ENCODE data around the gene MARCHF2. TPM values are rescaled to one million over a fixed set of nuclear protein-coding genes. Genes with fewer than 3 reads are reported as not detected.
"Not testable (repeated sequence)": the region's sequence is repeated elsewhere in the genome, so short reads cannot be mapped to it uniquely, and the experiment has no call there.

MARCHF2 gene
- polyA plus RNA-seq, 6 donors from 2014 or later: 19.9 to 40.4 (median 31.3) TPM

DNA sequence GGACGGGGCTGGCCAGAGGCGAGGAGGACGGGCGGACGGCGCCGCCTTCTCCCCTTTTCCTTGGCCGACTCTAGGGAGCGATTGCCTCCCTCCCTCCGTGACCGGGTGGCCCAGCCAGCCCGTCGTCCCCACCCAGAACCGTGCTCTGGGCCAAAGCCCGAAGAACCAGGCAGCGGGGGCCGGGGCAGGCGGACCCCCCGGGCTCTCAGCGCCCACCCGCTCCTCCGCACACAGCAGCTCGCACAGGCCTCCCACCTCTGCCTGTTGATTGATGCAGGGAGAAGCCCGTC, 9.3 kb upstream of the MARCHF2 start:
- Mint-ChIP-seq H3K27ac (no peak overlapping the region), H3K4me1 (peaks cover 3 to 10% (median 9%) of the 10 kb centered on the region in 3 donors), H3K36me3 (peaks cover 0 to 8% of the 10 kb centered on the region in 2 donors), H3K27me3 (no peaks in the 10 kb centered on the region), H3K4me3 (no peak overlapping the region), H3K9me3 (no peaks in the 10 kb centered on the region)
- DNase-seq (no peak), ATAC-seq (ENCODE audit: low read depth in 2 of 2) (no peak)

DNA sequence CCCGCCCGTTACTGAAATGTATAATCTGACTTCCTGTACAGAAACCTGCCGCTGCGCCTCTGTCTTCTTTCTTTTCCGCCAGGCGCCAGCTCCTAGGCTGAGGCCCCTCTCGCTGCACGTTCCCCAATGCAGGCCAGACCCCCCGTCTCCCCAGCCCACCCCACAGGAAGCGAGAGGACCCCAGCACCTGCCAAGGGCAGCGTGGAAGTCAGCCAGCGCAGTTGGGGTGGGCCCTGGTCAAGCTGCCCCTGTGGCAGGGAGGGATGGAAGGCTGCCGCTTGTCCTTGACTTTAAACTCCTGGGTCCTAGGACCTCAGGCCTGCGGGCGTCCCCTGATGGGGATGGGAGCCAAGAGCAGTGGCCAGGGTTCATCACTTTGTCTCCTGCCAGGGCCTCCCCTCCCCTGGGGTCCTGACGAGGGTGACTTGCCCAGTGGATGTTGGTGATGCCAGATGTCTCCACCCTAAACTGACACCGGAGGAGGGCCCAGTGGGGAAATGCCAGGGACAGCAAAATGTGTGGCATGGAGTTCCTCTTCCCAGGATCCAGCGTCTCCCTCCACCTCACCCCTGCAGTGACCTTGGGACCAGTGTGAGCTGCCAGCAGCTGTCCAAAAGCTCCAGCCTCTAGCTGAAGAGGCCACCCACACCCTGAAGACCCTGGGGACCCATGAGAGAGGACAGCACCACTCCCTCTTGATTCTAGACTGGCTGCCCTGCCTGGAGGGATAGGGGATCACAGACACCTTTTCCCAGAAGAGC, 8.5 kb upstream of the MARCHF2 start:
- Mint-ChIP-seq H3K36me3 (peaks cover 0 to 8% of the 10 kb centered on the region in 2 donors), H3K27me3 (no peaks in the 10 kb centered on the region), H3K4me3 (no peak overlapping the region), H3K9me3 (no peaks in the 10 kb centered on the region), H3K4me1 (peaks cover 3 to 7% (median 4%) of the 10 kb centered on the region in 3 donors), H3K27ac (peak overlapping the region in 1 of 6 donors; percentile 79)
- ATAC-seq (ENCODE audit: low read depth in 2 of 2) (no peak), DNase-seq (no peak)

DNA sequence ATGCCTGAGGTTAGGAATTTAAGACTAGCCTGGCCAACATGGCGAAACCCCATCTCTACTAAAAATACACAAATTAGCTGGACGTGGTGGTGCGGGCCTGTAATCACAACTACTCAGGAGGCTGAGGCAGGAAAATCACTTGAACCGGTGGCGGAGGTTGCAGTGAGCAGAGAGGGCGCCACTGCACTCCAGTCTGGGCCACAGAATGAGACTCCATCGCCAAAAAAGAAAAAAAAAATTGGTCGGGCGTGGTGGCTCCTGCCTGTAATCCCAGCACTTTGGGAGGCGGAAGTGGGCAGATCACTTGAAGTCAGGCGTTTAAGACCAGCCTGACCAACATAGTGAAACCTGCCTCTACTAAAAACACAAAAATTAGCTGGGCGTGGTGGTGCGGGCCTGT, 2.4 kb upstream of the MARCHF2 start:
- H3K4me3 Mint-ChIP-seq; H3K9me3 Mint-ChIP-seq; H3K27me3 Mint-ChIP-seq; ATAC-seq (ENCODE audit: low read depth in 2 of 2); H3K36me3 Mint-ChIP-seq; DNase-seq; H3K27ac Mint-ChIP-seq: not testable (repeated sequence)
- H3K4me1 Mint-ChIP-seq: peaks cover 3 to 11% (median 5%) of the 10 kb centered on the region in 3 donors

DNA sequence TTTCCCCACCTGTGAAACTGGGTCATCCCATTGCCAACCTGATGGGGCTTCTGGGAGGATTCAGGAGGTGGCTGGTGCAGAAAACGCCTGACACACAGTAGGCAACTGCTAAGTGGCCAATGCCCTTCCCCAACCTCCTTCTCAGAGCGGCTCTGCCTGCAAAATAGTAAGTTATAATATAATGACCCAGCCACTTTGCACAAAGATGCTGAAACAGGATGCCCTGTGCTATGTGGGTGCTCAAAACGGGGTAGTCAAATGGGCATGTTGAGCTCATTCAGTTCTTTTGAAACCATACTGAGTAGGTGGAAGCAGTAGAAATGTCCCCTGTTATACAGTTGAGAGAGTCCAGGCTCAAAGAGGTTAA, 507 bp downstream of the MARCHF2 start:
- no peaks in the 10 kb centered on the region for H3K9me3 Mint-ChIP-seq

DNA sequence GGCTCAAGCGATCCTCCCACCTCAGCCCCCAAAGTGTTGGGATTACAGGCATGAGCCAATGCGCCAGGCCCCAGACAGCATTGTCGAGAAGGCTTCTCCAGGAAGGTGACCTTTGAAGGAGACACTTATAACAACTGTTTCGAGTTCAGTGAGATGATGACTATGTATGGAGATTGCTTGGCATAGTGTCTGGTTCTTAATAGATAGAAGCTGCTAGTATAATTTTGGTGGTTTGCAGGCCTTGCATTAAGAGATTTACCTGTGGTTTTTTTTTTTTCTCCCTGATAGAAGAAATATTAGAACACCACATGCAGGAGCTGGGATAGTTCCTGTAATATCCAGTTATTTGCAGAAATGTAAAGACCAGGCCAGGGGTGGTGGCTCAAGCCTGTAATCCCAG, 3.7 kb downstream of the MARCHF2 start:
- no peak for DNase-seq
- Mint-ChIP-seq H3K4me3 (peak overlapping the region in 1 of 8 donors; percentile 43), H3K27me3 (no peaks in the 10 kb centered on the region), H3K9me3 (no peaks in the 10 kb centered on the region), H3K4me1 (peaks cover 3 to 9% (median 5%) of the 10 kb centered on the region in 3 donors), H3K36me3 (no peaks in the 10 kb centered on the region), H3K27ac (no peak overlapping the region)
- ATAC-seq (ENCODE audit: low read depth in 2 of 2): no peak

More for the DNA sequence above, 507 bp downstream of the MARCHF2 start:
- peak overlapping the region in 1 of 6 donors; percentile 4 for H3K27ac Mint-ChIP-seq
- no peaks in the 10 kb centered on the region for H3K27me3 Mint-ChIP-seq
- H3K36me3 Mint-ChIP-seq: no peaks in the 10 kb centered on the region
- peaks cover 3 to 9% (median 5%) of the 10 kb centered on the region in 3 donors for H3K4me1 Mint-ChIP-seq
- peak overlapping the region; percentile 58 to 82 (median 74) for H3K4me3 Mint-ChIP-seq
- DNase-seq (no peak), ATAC-seq (ENCODE audit: low read depth in 2 of 2) (no peak)

DNA sequence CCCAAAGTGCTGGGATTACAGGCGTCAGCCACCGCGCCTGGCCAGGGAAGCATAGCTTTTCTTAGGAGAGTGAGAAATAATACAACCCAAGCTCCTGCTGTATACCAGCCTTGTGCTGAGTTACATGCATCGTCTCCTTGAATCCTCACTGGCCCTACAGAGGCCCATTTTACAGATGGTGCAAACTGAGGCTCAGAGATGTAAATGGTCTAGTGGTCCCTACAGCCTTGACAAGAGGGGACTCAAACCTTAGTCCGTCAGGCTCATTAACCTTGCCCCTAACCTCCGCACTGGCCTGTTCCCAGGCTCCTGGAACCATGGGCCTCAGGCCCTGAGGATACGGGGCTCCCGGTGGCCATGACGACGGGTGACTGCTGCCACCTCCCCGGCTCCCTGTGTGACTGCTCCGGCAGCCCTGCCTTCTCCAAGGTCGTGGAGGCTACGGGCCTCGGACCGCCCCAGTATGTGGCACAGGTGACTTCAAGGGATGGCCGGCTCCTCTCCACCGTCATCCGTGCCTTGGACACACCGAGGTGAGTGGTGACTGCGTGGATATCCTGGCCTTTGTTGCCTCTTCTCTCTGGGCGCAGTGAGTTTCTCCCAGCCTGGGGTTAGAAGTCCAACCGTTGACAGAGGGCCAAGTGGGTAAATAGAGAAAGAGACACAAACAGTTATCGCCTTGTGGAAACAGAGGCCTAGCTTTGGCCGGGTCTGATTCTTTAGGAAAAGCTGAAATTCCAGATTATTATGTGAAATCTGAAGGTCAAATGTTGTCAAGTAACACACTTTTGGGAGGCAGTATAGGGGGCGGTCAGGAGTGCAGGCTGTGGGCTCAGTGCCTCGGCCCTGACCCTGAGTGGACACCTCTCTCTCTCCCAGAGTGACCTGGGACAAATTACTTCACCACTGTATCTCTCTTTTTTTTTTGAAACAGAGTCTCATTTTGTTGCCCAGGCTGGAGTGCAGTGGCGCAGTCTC, 8.7 kb downstream of the MARCHF2 start:
- Mint-ChIP-seq H3K9me3 (no peaks in the 10 kb centered on the region), H3K27ac (no peak overlapping the region), H3K4me1 (no peaks in the 10 kb centered on the region)

DNA sequence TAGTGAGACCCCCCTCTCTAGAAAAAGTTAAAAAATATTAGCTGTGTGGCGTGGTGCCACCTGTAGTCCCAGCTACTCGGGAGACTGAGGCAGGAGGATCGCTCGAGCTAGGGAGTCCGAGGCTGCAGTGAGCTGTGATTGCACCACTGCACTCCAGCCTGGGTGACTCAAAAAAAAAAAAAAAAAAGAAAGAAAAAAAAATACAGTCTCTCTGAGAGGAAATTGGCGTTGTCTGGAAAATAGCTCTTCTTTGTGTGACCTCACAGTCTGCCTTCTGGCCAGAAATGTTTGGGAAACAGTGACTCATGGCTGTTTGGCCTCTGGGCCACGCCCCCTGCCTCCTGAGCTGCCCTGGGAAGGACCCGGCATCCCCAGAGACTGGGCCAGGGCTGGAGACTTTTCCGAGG, 10.7 kb downstream of the MARCHF2 start:
- H3K4me3 Mint-ChIP-seq: no peak overlapping the region
- DNase-seq (no peak), ATAC-seq (ENCODE audit: low read depth in 2 of 2) (no peak)
- no peaks in the 10 kb centered on the region for H3K4me1 Mint-ChIP-seq
- peaks cover 0 to 14% of the 10 kb centered on the region in 2 donors for H3K36me3 Mint-ChIP-seq
- no peak overlapping the region for H3K27ac Mint-ChIP-seq
- no peaks in the 10 kb centered on the region for H3K27me3 Mint-ChIP-seq
- no peaks in the 10 kb centered on the region for H3K9me3 Mint-ChIP-seq

More for the DNA sequence above, 8.7 kb downstream of the MARCHF2 start:
- Mint-ChIP-seq H3K4me3 (no peak overlapping the region), H3K36me3 (peaks cover 0 to 7% of the 10 kb centered on the region in 2 donors), H3K27me3 (no peaks in the 10 kb centered on the region)
- no peak for DNase-seq
- no peak for ATAC-seq (ENCODE audit: low read depth in 2 of 2)

DNA sequence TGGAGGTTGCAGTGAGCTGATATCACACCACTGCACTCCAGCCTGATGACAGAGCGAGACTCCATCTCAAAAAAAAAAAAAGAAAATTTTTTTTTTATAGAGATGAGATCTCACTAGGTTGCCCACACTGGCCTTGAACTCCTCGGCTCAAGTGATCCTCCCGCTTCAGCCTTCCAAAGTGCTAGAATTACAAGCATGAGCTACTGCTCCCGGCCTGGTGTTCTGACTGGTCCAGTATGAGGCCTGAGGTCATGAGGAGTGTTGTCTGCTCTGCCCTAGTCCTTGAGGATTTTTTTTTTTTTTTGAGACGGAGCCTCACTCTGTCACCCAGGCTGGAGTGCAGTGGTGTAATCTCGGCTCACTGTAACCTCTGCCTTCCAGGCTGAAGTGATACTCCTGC, 12.2 kb downstream of the MARCHF2 start:
- H3K27me3 Mint-ChIP-seq; ATAC-seq (ENCODE audit: low read depth in 2 of 2); H3K9me3 Mint-ChIP-seq; H3K4me1 Mint-ChIP-seq; H3K4me3 Mint-ChIP-seq; DNase-seq: not testable (repeated sequence)
- Mint-ChIP-seq H3K36me3 (peaks cover 0 to 20% of the 10 kb centered on the region in 2 donors), H3K27ac (peak overlapping the region in 1 of 6 donors; percentile 54)

DNA sequence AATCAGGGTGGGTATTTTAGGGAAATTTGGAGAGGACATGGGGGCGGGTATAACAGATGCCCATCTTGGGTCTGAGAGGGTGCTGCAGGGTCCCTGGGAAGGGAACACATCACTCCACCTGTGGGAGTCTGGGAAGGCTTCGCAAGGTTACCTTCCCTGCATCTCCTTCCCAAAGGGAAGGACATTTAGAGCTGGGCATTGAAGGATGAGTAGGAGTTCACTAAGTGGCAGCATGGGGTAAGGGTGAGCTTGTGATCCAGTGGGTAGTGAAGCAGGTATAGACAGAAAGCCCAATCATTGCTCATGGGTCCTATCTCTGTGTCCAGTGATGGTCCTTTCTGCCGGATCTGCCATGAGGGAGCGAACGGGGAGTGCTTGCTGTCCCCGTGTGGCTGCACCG, 13.2 kb downstream of the MARCHF2 start:
- Mint-ChIP-seq H3K36me3 (peaks cover 0 to 20% of the 10 kb centered on the region in 2 donors), H3K27ac (no peak overlapping the region), H3K4me3 (no peak overlapping the region), H3K9me3 (no peaks in the 10 kb centered on the region), H3K27me3 (no peaks in the 10 kb centered on the region), H3K4me1 (peaks cover 0 to 2% (median 0%) of the 10 kb centered on the region in 3 donors)
- no peak for ATAC-seq (ENCODE audit: low read depth in 2 of 2)
- no peak for DNase-seq

DNA sequence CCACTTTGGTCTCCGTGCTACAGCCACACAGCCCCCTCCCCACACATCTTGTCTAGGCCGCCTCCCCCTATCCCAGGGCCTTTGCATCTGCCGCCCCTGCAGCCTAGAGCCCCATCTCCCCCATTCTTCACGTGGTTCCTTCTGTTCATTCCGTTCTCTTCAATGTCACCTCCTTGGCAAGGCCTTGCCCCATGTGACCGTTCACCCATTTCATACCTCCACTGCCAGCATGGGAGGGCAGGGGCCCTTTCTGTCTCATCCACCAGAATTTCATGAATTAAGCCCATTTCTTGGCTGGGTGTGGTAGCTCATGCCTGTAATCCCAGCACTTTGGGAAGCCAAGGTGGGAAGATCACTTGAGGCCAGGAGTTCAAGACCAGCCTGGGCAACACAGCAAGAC, 15.9 kb downstream of the MARCHF2 start:
- Mint-ChIP-seq H3K27me3 (no peaks in the 10 kb centered on the region), H3K4me3 (no peak overlapping the region), H3K27ac (no peak overlapping the region), H3K9me3 (no peaks in the 10 kb centered on the region), H3K36me3 (peaks cover 0 to 20% of the 10 kb centered on the region in 2 donors), H3K4me1 (peaks cover 0 to 2% (median 0%) of the 10 kb centered on the region in 3 donors)
- DNase-seq: no peak
- no peak for ATAC-seq (ENCODE audit: low read depth in 2 of 2)

DNA sequence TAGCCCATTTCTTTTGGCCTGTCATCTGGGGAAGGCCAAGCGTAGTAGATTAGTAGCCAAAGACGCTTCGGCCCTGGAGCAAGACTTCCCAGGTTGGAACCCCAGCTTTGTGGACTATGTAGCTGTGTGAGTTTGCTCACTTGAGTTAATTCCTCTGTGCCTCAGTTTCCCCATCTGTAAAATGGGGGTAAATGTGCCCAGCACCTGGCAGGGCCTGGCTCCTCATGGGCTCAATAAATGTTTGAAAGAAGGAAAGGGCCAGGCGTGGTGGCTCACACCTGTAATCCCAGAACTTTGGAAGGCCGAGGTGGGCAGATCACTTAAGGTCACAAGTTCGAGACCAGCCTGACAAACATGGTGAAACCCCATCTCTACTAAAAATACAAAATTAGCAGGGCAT, 16.7 kb downstream of the MARCHF2 start:
- Mint-ChIP-seq H3K9me3 (no peaks in the 10 kb centered on the region), H3K27ac (peak overlapping the region in 1 of 6 donors; percentile 20), H3K4me3 (no peak overlapping the region), H3K27me3 (no peaks in the 10 kb centered on the region), H3K36me3 (peaks cover 0 to 20% of the 10 kb centered on the region in 2 donors), H3K4me1 (peaks cover 0 to 2% (median 0%) of the 10 kb centered on the region in 3 donors)
- DNase-seq (no peak), ATAC-seq (ENCODE audit: low read depth in 2 of 2) (no peak)

DNA sequence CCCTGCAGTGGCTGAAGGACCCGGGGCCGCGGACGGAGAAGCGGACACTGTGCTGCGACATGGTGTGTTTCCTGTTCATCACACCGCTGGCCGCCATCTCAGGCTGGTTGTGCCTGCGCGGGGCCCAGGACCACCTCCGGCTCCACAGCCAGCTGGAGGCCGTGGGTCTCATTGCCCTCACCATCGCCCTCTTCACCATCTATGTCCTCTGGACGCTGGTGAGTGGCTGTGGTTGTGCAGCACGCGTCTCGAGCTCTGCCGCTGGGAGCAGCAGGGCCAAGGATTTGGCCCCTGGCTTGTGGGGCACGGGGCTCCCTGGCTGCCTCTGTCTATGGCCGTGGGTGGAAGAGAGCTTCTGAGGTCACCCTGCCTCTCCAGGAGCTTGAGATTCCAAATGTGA, 17.5 kb downstream of the MARCHF2 start:
- Mint-ChIP-seq H3K27ac (no peak overlapping the region), H3K27me3 (no peaks in the 10 kb centered on the region), H3K4me1 (peaks cover 0 to 4% (median 3%) of the 10 kb centered on the region in 3 donors), H3K4me3 (no peak overlapping the region), H3K9me3 (no peaks in the 10 kb centered on the region), H3K36me3 (peaks cover 0 to 26% of the 10 kb centered on the region in 2 donors)
- DNase-seq (no peak), ATAC-seq (ENCODE audit: low read depth in 2 of 2) (no peak)

DNA sequence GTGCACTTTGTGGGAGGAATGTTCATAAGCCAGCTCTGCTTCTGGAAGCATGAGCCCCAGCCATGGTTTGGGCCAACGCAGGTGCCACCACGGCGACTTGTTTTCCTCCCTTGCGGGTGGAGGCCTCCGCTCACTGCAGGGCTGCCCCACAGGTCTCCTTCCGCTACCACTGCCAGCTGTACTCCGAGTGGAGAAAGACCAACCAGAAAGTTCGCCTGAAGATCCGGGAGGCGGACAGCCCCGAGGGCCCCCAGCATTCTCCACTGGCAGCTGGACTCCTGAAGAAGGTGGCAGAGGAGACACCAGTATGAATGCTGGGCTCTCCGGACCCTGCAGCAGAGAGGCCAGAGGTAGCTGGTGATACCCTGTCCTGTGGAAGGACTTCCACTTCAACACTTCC, 25.1 kb downstream of the MARCHF2 start:
- H3K4me1 Mint-ChIP-seq: peaks cover 0 to 8% (median 4%) of the 10 kb centered on the region in 3 donors
- H3K9me3 Mint-ChIP-seq: no peaks in the 10 kb centered on the region
- no peak overlapping the region for H3K27ac Mint-ChIP-seq
- DNase-seq (no peak), ATAC-seq (ENCODE audit: low read depth in 2 of 2) (no peak)
- H3K36me3 Mint-ChIP-seq: peaks cover 0 to 7% of the 10 kb centered on the region in 2 donors
- H3K27me3 Mint-ChIP-seq: no peaks in the 10 kb centered on the region
- no peak overlapping the region for H3K4me3 Mint-ChIP-seq

All from naive B cell (primary cell).